Measurements from ENCODE around the gene SLCO3A1.

DNA sequence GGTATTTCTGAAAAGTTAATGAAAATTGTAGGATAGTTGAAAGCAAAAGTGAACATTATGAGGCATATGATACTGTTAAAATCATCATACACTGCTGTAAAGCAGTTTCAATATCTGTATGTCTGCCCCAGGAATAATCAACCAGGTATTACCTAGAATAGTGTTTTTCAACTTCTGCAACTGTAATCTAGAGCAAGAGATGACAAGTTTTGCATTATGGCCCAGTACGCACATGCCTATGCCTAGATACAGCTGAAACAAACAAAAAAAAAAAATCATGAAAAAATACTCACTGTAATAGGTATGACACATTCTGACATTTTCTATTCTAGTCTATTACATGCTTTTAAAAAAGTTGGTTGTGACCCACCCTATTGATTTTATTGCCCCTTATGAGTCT is 299.5 kb downstream of the SLCO3A1 start:
- TF ChIP-seq FOSL1 (IDR thresholded peaks at IDR 0.05; ENCODE audit: insufficient read depth, low read depth, low read length), result no peak
- TF ChIP-seq, protein P1, sequence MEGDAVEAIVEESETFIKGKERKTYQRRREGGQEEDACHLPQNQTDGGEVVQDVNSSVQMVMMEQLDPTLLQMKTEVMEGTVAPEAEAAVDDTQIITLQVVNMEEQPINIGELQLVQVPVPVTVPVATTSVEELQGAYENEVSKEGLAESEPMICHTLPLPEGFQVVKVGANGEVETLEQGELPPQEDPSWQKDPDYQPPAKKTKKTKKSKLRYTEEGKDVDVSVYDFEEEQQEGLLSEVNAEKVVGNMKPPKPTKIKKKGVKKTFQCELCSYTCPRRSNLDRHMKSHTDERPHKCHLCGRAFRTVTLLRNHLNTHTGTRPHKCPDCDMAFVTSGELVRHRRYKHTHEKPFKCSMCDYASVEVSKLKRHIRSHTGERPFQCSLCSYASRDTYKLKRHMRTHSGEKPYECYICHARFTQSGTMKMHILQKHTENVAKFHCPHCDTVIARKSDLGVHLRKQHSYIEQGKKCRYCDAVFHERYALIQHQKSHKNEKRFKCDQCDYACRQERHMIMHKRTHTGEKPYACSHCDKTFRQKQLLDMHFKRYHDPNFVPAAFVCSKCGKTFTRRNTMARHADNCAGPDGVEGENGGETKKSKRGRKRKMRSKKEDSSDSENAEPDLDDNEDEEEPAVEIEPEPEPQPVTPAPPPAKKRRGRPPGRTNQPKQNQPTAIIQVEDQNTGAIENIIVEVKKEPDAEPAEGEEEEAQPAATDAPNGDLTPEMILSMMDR (IDR thresholded peaks at IDR 0.05; ENCODE audit: control extremely low read depth in 1 of 3, insufficient read depth in 1 of 3, low read depth in 1 of 3, low read length in 3 of 3), result no peak
- no peak for TF ChIP-seq PHF8 (conservative IDR thresholded peaks at IDR 0.05; ENCODE audit: low read depth, low read length)
